Peyer's patch (tissue), 4 donors: Measurements from ENCODE around the gene KCNJ6.

Experiments
- POLR2A ChIP-seq, 2 donors: fragments of 450-650 bp; IDR thresholded peaks; one replicate each; pipeline ENCODE4 v1.5.1; 2017; ENCODE audit warnings: antibody characterized with exemption in 2 of 2, mild to moderate bottlenecking in 2 of 2, moderate library complexity in 2 of 2
- TF ChIP-seq, protein P1 (sequence below), 6 experiments: fragments of 450-650 bp in 4 of 6; fragments of 200-600 bp in 2 of 6; sonication (generic) in 1 of 6; IDR thresholded peaks; one replicate each; pipeline ENCODE4 v1.5.1; 2017 to 2019; ENCODE audit warnings: antibody characterized with exemption in 6 of 6, mild to moderate bottlenecking in 3 of 6, moderate library complexity in 1 of 6

DNA sequence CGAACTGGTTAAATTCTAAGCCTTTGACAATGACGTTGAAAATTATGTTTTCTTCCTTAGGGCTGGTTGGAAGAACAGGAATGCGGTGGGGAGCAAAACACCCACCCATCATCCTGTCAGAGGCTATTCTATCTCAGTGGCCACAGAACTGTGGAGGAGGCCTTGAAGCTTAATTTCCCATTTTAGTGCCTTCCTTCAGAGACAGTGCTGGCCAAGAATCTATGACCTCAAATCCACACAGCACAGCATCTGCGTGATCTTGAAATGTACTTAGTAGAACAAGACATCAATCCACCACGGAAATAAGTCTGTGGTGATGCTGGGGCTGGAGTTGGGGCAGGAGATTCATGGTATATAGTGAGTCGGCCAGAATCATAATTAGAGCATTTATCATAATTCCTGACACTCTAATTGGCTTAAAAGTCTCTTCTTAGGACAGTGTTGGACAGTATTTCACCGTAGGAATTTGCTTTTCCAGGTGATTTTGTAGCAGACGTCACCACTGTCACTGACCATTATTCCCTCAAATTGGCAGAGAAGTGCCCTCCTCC is 113.1 kb downstream of the KCNJ6 start:
- TF ChIP-seq, protein P1, sequence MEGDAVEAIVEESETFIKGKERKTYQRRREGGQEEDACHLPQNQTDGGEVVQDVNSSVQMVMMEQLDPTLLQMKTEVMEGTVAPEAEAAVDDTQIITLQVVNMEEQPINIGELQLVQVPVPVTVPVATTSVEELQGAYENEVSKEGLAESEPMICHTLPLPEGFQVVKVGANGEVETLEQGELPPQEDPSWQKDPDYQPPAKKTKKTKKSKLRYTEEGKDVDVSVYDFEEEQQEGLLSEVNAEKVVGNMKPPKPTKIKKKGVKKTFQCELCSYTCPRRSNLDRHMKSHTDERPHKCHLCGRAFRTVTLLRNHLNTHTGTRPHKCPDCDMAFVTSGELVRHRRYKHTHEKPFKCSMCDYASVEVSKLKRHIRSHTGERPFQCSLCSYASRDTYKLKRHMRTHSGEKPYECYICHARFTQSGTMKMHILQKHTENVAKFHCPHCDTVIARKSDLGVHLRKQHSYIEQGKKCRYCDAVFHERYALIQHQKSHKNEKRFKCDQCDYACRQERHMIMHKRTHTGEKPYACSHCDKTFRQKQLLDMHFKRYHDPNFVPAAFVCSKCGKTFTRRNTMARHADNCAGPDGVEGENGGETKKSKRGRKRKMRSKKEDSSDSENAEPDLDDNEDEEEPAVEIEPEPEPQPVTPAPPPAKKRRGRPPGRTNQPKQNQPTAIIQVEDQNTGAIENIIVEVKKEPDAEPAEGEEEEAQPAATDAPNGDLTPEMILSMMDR (IDR thresholded peaks at IDR 0.05): no peak
- no peak for TF ChIP-seq POLR2A (IDR thresholded peaks at IDR 0.05)
